GM19043 (cell line): ENCODE data around the gene METTL4.
"Not testable (repeated sequence)": the region's sequence is repeated elsewhere in the genome, so short reads cannot be mapped to it uniquely, and the experiment has no call there.

ENCODE experiments used
- ATAC-seq: cut with Tn5 transposase; IDR thresholded peaks from one replicate; pipeline ENCODE4 v1.9.1; 2021; ENCODE audit warnings: low read depth; ENCODE audit not compliant: unreplicated experiment

Gene METTL4

DNA sequence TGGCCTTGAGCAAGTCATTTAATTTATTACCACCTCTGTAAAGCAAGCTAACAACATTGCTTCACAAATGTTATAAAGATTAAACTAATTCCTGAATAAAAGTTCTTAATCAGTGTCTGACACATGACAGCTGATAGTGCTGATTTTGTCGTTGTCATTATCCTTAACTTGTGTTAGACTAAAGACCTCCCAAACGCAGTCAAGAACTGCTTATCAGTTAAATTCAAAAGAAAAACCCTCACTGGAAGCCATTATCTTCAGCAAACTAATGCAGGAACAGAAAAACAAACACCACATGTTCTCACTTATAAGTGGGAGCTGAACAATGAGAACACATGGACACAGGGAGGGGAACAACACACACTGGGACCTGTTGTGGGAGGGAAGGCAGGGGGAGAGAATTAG is 46.5 kb downstream of the METTL4 start:
- ATAC-seq: not testable (repeated sequence)

DNA sequence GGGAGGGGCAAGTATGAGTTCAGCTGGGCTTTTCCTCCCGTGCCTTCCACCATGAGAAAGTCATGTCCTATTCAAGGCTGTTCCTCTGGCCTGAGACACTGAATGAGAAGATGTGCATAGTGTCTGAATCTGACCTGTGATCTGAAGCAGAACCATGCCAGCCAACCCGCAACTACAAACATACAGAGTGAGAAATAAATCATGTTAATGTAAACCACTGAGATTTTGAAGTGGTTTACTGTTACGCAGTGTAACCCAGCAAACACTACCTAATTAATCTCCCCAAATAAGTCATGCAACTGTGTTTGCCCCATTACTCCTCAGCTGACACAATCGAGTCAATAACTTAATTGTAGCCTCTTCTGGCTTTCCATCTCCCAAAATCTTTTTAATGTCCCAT is 49.2 kb downstream of the METTL4 start:
- no peak for ATAC-seq

DNA sequence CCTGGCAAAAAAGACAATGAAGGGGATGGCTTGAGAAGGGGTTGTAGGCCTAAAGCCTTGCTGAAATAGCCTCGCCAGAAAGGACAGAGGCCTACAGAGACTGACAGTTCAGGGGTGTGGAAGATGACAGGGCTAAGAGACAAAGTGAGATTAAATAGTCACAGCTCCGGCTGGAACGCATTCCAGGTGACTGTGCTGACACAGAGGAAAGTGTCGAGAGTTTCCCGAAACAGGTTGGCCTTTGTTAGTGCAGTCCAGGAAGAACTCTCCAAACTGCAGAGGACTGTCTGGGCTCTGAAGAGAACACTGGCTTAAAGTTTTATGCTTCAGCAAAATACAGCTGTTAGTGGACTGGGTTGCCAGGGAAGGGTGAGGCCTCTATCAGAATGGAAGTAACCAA is 52.8 kb downstream of the METTL4 start:
- no peak for ATAC-seq

DNA sequence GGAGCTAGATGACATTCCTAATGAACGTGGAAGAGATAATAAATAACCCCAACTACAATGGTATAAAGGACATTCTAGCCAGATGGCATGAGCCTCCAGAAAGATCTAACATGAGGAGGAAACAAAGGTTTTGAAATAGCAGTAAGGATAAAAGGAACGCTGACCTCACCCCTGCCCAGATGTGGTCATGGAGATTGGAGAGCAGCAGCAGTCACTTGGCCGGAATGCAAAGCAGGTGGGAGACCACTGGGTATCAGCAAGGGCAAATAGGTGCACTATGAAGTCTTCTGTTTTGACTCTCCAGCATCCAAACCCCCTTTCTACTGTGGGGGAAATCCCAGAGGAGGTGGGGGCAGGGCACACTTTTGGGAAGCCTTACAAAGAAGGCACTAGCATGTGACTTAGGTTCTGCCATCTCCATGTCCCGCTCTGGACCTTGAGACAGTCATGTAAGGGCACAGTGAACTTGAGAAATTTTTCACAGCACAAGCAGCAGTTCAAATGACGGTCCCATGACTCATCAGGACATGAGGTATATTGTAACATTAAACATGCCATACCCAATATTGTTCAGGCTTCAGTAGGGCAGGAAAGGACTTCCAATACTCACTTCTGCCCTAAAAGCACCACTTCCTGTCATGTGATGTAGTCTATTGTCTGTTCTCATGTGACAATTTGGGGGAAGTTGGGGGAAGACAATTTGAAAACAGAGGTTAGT is 55.2 kb downstream of the METTL4 start:
- ATAC-seq: no peak

DNA sequence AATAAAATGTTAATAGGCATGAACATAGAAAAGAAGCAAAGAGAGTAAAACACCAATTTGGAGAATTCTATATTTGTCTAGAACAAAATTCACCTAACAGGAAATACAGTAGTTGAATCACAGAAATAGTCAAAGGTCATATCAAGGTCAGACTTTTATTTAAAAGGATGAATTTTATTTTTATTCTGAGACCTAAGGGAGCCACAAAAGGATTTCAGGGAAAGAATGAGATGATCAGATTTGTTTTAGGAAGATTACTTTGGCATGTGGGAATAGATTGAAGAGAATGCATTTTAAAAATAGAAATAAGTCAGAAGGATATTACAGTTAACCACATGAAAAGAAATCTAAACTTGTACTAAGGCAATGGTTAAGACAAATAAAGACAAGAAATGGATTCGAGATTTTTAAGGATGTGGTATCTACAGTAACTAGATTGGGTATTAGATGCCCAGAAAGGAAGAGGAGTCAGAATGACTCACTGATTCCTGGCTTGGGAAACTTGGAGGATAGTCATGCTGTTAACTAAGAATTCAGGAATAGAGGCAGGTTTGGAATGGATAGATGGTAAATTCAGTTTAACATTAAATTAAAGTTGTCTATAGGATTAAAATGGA is 56.0 kb downstream of the METTL4 start:
- ATAC-seq: no peak

DNA sequence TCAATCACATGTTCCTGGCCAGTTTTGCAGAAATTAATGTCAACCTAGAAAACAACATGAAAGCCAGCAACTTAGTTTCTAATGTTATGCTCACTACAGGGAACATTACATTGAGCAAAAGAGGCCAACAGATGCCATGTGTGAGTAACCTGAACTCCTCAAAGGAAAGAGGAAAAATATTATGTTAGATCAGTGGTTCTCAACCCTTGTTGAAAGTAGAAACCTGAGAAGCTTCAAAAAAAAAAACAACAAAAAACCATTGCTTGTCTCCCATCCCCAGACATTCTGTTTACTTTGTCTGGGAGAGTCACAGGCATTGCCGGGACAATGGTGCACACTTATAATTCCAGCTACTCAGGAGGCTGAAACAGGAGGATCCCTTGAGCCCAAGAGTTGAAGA is 57.7 kb downstream of the METTL4 start:
- no peak for ATAC-seq

DNA sequence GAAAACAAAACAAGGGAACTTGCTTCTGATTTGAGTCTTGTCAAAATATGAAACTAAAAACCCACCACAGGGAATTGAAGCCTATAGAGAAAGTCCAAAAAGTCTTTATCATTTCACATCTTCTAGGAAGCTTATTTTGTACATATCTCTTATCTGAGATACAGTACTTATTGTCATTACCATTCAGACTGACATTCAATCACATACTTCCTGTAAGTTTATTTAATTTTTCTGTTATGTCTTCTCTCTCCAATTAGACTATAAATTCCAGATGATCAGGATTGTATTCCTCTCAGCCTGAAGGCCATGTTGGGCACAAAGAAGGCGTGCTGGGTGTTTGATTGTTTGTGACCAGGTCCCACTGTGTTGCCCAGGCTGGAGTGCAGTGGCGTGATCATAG is 59.2 kb downstream of the METTL4 start:
- no peak for ATAC-seq

DNA sequence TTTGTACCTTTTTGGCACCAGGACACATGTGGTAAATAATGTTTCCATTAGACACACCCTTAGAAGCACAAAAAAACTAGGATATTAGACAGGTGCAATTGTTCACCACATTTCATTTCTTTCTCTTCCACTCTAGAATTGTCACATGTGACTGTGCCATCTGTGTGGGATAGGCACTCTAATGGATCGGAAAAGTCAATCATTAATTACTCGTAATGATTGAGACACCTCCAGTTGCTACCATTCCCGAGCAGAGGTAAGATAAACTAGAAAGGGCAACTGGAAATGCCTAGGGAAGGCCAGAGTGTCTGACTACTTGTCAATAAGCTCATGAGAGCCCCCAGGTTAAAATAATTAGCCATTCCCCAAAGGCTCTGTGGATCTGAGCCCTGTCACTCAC is 59.9 kb downstream of the METTL4 start:
- ATAC-seq: no peak

DNA sequence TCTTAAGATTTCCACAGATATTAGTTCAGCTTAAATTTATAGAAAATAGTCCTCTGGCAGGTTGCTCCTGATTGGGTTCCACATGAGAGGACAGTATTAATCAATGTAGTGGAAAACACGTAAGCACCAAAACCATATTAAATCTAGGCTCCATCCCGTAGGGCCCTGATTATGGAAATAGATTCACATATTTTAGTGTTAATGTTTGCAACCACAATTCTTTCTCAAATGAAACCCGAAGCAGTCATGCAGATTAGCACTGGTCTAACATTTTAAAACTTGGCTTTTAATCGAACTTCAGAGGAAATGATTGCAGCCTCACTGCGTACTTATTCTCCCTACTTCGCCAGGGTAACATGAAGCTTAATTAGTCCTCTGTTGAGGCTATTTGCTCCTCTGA is 60.9 kb downstream of the METTL4 start:
- ATAC-seq: no peak

DNA sequence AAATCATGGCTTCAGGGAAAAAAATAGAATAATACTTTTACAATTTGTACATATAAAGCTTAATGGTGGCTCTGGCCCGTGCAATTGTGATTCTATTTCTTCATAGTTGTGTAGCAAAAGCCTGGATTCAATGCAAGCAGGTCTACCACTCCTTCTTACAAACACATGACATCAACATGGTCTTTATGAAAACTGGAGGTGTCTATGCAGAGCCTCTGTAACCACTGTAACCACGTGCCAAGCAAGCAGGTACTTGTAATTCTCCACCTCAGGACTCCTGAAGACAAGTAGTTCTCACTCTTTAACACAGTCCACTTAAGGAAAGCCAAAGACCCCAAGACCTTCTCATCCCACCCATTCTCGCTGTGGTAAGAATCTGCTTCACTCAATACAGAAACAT is 62.6 kb downstream of the METTL4 start:
- ATAC-seq: no peak

DNA sequence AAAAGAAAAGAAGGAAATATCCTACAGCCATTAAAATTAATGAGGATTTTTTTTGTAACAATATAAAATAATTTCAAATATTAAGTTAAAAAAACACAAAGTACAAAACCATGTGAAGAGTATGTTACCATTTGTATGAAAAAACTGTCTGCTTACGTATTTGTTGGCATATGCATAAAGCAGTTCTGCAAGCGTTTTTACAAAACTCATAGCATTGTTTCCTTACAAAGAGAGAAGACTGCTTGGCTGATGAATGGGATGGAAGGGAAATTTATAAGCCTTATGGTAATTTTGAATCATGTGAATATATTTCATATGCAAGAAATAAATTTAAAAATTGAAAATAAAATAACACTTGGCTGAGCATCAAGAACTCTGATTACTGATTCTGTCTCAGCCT is 63.1 kb downstream of the METTL4 start:
- ATAC-seq: no peak

DNA sequence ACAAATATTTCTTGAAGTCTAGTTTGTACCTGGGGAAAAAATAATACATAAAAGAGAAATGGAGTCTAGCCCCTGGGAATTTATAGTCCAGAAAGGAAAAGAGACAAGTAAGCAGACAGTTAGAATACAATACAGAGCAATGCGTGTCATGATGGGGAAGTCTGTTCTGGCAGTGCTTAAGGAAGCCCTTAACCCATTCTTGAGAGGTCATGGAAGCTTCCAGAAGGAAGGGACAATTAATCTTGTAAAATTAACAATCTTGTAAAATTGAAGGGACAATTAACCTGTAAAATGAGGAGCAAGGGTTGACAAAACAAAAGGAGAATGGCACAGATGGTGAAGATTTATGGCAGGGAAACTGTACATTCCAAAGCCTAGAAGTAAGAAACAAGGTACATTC is 66.7 kb downstream of the METTL4 start:
- ATAC-seq: no peak

DNA sequence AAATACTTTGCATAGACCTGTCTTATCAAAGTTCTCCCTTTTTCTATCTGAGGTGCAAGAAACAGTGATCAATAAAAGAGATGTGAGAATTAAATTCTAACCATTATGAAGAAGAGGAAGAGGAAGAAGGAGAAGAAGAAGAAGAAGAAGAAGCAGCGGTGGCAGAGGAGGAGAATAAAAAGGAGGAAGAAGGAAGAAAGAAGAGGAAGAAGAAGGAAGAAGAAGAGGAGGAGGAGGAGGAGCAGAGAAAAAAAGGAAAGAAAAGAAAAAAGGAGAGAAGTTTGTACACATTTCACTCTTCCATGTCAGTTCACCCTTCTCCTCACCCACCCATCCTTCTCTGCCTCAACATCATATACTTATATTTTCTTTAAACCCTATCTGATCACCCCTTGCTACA is 68.4 kb downstream of the METTL4 start:
- ATAC-seq: no peak

DNA sequence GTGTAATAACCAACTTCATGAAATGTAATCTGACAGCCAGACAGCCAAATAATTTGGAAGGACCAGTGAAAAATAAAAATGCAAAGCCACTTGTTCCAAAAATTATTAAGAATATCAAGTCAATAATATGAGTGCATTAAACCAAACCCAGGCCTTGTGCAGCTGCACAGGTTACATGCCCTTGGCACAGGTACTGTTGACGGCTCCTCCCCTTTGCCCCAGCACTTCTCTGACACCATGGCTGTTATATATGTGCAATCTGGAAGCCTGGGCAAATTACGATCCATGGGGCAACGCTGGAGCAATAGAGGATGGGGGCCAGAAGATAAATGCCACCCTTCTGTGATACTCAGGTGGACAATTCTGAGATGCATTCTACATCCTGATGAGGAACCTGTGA is 68.9 kb downstream of the METTL4 start:
- no peak for ATAC-seq

DNA sequence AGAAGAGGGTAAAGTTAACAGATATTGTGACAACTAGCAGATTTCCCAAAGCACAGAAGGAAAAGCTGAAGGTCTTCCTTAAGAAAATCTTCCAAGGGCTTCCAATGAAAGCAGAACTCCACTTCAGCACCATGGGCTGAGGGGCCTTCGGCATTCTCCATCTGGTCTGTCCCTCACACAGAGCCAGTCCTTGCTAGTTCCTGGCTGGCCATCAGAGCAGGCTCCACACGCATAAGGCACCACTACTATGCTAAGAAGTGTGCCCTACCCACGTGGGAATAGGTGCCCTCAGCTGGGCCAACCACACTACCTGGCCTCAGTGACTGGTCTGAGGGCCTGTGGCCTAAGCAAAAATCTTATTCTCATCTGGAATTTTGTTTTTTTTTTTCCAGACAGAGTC is 73.5 kb downstream of the METTL4 start:
- ATAC-seq: no peak

DNA sequence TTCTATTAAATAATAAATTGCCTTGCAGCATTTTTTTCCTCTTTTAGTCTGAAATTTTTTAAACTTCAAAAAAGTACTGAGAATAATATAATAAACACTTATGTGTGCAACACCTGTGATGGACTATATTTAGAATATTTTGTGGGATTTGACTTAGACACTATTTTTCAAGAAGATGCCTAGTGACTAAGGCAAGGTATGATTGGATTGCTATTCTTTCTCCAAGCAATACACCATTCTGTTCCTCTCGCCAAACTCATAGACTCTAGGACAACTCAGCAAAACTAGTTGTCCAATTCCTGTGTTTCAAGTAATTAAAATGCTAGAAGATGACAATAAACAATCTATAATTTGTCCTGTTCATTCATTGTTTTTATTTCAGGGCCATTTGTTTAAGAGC is 75.9 kb downstream of the METTL4 start:
- no peak for ATAC-seq

DNA sequence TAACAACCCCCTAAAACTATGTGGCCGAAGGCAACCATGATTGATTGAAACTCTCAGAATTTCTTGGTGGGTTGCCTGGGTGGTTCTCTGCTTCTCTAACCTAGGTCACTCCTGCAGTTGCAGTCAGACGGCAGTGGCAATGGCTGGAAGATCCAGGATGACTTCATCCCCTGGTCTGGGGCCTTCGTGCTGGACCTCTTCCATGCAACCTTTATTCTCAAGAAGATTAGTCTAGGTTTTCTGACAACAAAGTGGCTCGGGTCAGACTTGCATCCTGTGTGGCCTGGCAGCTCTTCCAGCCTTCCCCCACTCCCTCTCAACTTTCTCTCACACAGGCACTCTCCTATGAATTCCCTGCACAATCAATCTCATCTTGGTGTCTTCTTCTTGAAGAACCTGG is 76.4 kb downstream of the METTL4 start:
- no peak for ATAC-seq
